HepG2 (cell line): ENCODE results near the gene DSTN.

Experiments used
- EZH2 ChIP-seq: conservative IDR thresholded peaks from 2 replicates; pipeline ENCODE4 v1.6.1; 2012; ENCODE audit warnings: mild to moderate bottlenecking, low read depth, low read length, moderate library complexity
- MAX ChIP-seq: IDR thresholded peaks from 2 replicates; pipeline ENCODE4 v1.6.1; 2012; ENCODE audit warnings: inconsistent platforms
- PHF20 ChIP-seq: sonication (generic); formaldehyde crosslinking; IDR thresholded peaks from 2 replicates; pipeline ENCODE4 v1.5.0; 2020; ENCODE audit warnings: mild to moderate bottlenecking, missing genetic modification reagents
- REL ChIP-seq: sonication (generic); formaldehyde crosslinking; conservative IDR thresholded peaks from 2 replicates; pipeline ENCODE4 v1.8.0; 2022; ENCODE audit warnings: mild to moderate bottlenecking, missing genetic modification reagents, moderate library complexity
- SIN3A ChIP-seq: IDR thresholded peaks from 2 replicates; pipeline ENCODE4 v1.6.1; 2011; ENCODE audit warnings: low read depth, mild to moderate bottlenecking, control low read depth, low read length, borderline replicate concordance
- TBP ChIP-seq: sonication (generic); formaldehyde crosslinking; IDR thresholded peaks from 2 replicates; pipeline ENCODE4 v1.5.0; 2020; ENCODE audit warnings: missing genetic modification reagents
- U2AF2 ChIP-seq: fragments of 200-400 bp; formaldehyde crosslinking; IDR thresholded peaks from 2 replicates; pipeline ENCODE4 v1.6.1; 2017; ENCODE audit warnings: low read depth, mild to moderate bottlenecking, low read length
- ZBTB7A ChIP-seq: sonication (generic); formaldehyde crosslinking; IDR thresholded peaks from 2 replicates; pipeline ENCODE4 v1.8.0; 2022; ENCODE audit warnings: mild to moderate bottlenecking, missing genetic modification reagents
- ZNF281 ChIP-seq: sonication (generic); formaldehyde crosslinking; IDR thresholded peaks from 2 replicates; pipeline ENCODE4 v1.4.0; 2020; ENCODE audit warnings: missing genetic modification reagents, borderline replicate concordance
- ZSCAN9 ChIP-seq: IDR thresholded peaks from 2 replicates; pipeline ENCODE4 v1.6.1; 2016; ENCODE audit warnings: borderline replicate concordance
- TF ChIP-seq, protein P1 (sequence below): sonication (generic); formaldehyde crosslinking; IDR thresholded peaks from 2 replicates; pipeline ENCODE4 v1.8.0; 2022; ENCODE audit warnings: mild to moderate bottlenecking, missing genetic modification reagents, borderline replicate concordance
- TF ChIP-seq, protein P2 (sequence below): sonication (generic); formaldehyde crosslinking; IDR thresholded peaks from 2 replicates; pipeline ENCODE4 v1.9.0; 2022; ENCODE audit warnings: missing genetic modification reagents, mild to moderate bottlenecking, borderline replicate concordance
- TF ChIP-seq, protein P3 (sequence below): sonication (generic); formaldehyde crosslinking; IDR thresholded peaks from 2 replicates; pipeline ENCODE4 v1.4.0; 2020; ENCODE audit warnings: mild to moderate bottlenecking, missing genetic modification reagents

GRCh38 chr20:17529586-17529985 is 40.3 kb upstream of the DSTN start:
- no peak for TF ChIP-seq SIN3A
- TF ChIP-seq ZNF281 (CRISPR knock-in tag), result no peak
- no peak for TF ChIP-seq EZH2
- no peak for TF ChIP-seq ZBTB7A (CRISPR knock-in tag)
- no peak for TF ChIP-seq PHF20 (CRISPR knock-in tag)
- TF ChIP-seq REL (CRISPR knock-in tag), result no peak
- TF ChIP-seq, protein P1, sequence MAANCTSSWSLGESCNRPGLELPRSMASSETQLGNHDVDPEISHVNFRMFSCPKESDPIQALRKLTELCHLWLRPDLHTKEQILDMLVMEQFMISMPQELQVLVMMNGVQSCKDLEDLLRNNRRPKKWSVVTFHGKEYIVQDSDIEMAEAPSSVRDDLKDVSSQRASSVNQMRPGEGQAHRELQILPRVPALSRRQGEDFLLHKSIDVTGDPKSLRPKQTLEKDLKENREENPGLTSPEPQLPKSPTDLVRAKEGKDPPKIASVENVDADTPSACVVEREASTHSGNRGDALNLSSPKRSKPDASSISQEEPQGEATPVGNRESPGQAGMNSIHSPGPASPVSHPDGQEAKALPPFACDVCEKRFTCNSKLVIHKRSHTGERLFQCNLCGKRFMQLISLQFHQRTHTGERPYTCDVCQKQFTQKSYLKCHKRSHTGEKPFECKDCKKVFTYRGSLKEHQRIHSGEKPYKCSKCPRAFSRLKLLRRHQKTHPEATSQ (CRISPR knock-in tag), result no peak
- TF ChIP-seq U2AF2, result no peak
- TF ChIP-seq, protein P2, sequence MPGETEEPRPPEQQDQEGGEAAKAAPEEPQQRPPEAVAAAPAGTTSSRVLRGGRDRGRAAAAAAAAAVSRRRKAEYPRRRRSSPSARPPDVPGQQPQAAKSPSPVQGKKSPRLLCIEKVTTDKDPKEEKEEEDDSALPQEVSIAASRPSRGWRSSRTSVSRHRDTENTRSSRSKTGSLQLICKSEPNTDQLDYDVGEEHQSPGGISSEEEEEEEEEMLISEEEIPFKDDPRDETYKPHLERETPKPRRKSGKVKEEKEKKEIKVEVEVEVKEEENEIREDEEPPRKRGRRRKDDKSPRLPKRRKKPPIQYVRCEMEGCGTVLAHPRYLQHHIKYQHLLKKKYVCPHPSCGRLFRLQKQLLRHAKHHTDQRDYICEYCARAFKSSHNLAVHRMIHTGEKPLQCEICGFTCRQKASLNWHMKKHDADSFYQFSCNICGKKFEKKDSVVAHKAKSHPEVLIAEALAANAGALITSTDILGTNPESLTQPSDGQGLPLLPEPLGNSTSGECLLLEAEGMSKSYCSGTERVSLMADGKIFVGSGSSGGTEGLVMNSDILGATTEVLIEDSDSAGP, result no peak
- no peak for TF ChIP-seq MAX
- no peak for TF ChIP-seq TBP (CRISPR knock-in tag)
- TF ChIP-seq ZSCAN9, result no peak
- TF ChIP-seq, protein P3, sequence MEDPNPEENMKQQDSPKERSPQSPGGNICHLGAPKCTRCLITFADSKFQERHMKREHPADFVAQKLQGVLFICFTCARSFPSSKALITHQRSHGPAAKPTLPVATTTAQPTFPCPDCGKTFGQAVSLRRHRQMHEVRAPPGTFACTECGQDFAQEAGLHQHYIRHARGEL (CRISPR knock-in tag), result no peak
